Mesothelial cell of epicardium (in vitro differentiated cells): ENCODE measurements around the gene CC2D1A. TPM values are rescaled to one million over a fixed set of nuclear protein-coding genes. Genes with fewer than 3 reads are reported as not detected.

ENCODE experiments used
- DNase-seq, 2 experiments: peaks; one replicate each; pipeline ENCODE4 v3.0.0; 2021; ENCODE audit warnings: low spot score in 2 of 2; ENCODE audit not compliant: unreplicated experiment in 2 of 2
- H3K27ac Mint-ChIP-seq: 2 replicates; pipeline ENCODE4 v1.8.0; 2021; ENCODE audit warnings: mixed read lengths
- H3K27me3 Mint-ChIP-seq: 2 replicates; pipeline ENCODE4 v1.8.0; 2021; ENCODE audit warnings: low read depth, mixed read lengths
- H3K36me3 Mint-ChIP-seq: 2 replicates; pipeline ENCODE4 v1.8.0; 2021; ENCODE audit warnings: mixed read lengths
- H3K4me1 Mint-ChIP-seq: 2 replicates; pipeline ENCODE4 v1.8.0; 2021; ENCODE audit warnings: mixed read lengths
- H3K4me3 Mint-ChIP-seq: 2 replicates; pipeline ENCODE4 v1.8.0; 2021; ENCODE audit warnings: mild to moderate bottlenecking, moderate library complexity, mixed read lengths
- H3K9me3 Mint-ChIP-seq: 2 replicates; pipeline ENCODE4 v1.8.0; 2021; ENCODE audit warnings: mixed read lengths
- CTCF ChIP-seq: fragments of 200-600 bp; sonication (generic); IDR thresholded peaks from one replicate; pipeline ENCODE4 v1.5.0; 2021; ENCODE audit warnings: antibody characterized with exemption; ENCODE audit not compliant: unreplicated experiment
- total RNA-seq: library from RNA; stranded (reverse); gene quantifications from 3 replicates; pipeline ENCODE4 v1.2.1, GENCODE V29; 2021

CC2D1A gene
- total RNA-seq, 1 donor from 2014 or later = 66.0 TPM

GRCh38 chr19:13929340-13929739, 23.3 kb downstream of the CC2D1A start:
- H3K4me1 Mint-ChIP-seq = no peaks in the 10 kb centered on the region

GRCh38 chr19:13929956-13930355, 24.0 kb downstream of the CC2D1A start:
- Mint-ChIP-seq H3K36me3 (peaks cover 23% of the 10 kb centered on the region), H3K4me3 (no peak overlapping the region), H3K27ac (no peak overlapping the region), H3K4me1 (no peaks in the 10 kb centered on the region), H3K9me3 (no peaks in the 10 kb centered on the region), H3K27me3 (peaks cover 1% of the 10 kb centered on the region)
- DNase-seq = no peak
- no peak for TF ChIP-seq CTCF

More at GRCh38 chr19:13929340-13929739, 23.3 kb downstream of the CC2D1A start:
- peaks cover under 1% of the 10 kb centered on the region for H3K27me3 Mint-ChIP-seq
- H3K9me3 Mint-ChIP-seq = no peaks in the 10 kb centered on the region
- H3K27ac Mint-ChIP-seq = no peak overlapping the region
- H3K36me3 Mint-ChIP-seq = peaks cover 26% of the 10 kb centered on the region
- TF ChIP-seq CTCF = no peak
- H3K4me3 Mint-ChIP-seq = no peak overlapping the region
- DNase-seq = no peak

- H3K9me3 Mint-ChIP-seq = no peaks in the 10 kb centered on the region
- peaks cover 1% of the 10 kb centered on the region for H3K27me3 Mint-ChIP-seq
- TF ChIP-seq CTCF = no peak
- H3K4me1 Mint-ChIP-seq = no peaks in the 10 kb centered on the region
- H3K27ac Mint-ChIP-seq = no peak overlapping the region
- peaks cover 20% of the 10 kb centered on the region for H3K36me3 Mint-ChIP-seq
- DNase-seq = no peak
- H3K4me3 Mint-ChIP-seq = no peak overlapping the region
These were observed 24.4 kb downstream of the CC2D1A start for GRCh38 chr19:13930402-13930801.

- Mint-ChIP-seq H3K27me3 (peaks cover 1% of the 10 kb centered on the region), H3K4me3 (no peak overlapping the region), H3K9me3 (no peaks in the 10 kb centered on the region), H3K4me1 (no peaks in the 10 kb centered on the region), H3K27ac (no peak overlapping the region), H3K36me3 (peaks cover 14% of the 10 kb centered on the region)
- DNase-seq = no peak
- no peak for TF ChIP-seq CTCF
These were observed 25.6 kb downstream of the CC2D1A start for GRCh38 chr19:13931391-13932148.

GRCh38 chr19:13932149-13932637, 26.2 kb downstream of the CC2D1A start:
- DNase-seq = no peak
- no peak overlapping the region for H3K4me3 Mint-ChIP-seq
- no peak overlapping the region for H3K27ac Mint-ChIP-seq
- peaks cover 7% of the 10 kb centered on the region for H3K36me3 Mint-ChIP-seq
- no peak for TF ChIP-seq CTCF
- no peaks in the 10 kb centered on the region for H3K4me1 Mint-ChIP-seq
- H3K9me3 Mint-ChIP-seq = no peaks in the 10 kb centered on the region
- H3K27me3 Mint-ChIP-seq = peaks cover 1% of the 10 kb centered on the region
